Esophagus squamous epithelium (tissue), 4 donors: Measurements from ENCODE around the gene TMEM135.
"Not testable (repeated sequence)": the region's sequence is repeated elsewhere in the genome, so short reads cannot be mapped to it uniquely, and the experiment has no call there.

Experiments
- CTCF ChIP-seq, 6 experiments: fragments of 450-650 bp in 4 of 6; fragments of 200-600 bp in 2 of 6; sonication (generic) in 2 of 6; IDR thresholded peaks; one replicate each; pipeline ENCODE4 v1.5.1; 2016 to 2019; ENCODE audit warnings: antibody characterized with exemption in 6 of 6, mild to moderate bottlenecking in 4 of 6, moderate library complexity in 4 of 6
- POLR2A ChIP-seq, 4 donors: fragments of 450-650 bp; IDR thresholded peaks; one replicate each; pipeline ENCODE4 v1.6.1; 2017; ENCODE audit warnings: antibody characterized with exemption in 4 of 4, mild to moderate bottlenecking in 4 of 4, moderate library complexity in 3 of 4

- TF ChIP-seq CTCF, POLR2A (IDR thresholded peaks at IDR 0.05): not testable (repeated sequence)
Observed at GRCh38 chr11:87169076-87169475, 131.3 kb downstream of the TMEM135 start.
